ENCODE results near the gene SEC22A. TPM values are rescaled to one million over a fixed set of nuclear protein-coding genes. Genes with fewer than 3 reads are reported as not detected.

Gene SEC22A
- total and polyA plus RNA-seq, 2 of the 8 experiments (the other 6 are each of a cell fraction or from before 2014, with no cell fraction given), result 10.6 to 17.1 TPM

DNA sequence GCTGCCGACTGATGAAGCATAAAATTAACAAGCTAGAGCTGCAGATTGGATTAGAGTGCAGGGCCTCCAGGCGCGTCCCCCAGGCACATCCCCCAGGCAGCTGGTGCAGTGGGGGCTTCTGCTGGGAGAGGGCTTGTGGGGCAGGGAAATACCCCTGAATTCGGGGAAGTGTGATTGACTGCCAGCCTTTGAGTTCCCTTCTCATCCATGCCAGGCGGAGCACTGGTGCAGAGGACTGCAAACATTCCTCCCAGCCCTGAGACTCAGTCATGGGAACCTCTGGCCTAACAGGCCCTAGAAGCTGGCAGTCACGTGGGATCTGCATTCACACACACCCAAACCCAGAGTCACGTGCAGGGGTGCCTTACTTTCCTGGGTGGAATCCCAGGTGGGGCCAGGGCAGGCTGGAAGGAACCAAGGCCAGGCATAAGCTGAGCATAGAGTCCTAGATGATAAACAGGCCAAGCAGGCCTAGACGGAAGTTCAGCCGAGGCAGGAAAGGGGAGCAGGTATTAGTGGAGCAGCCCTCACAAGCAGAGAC is 46.2 kb upstream of the SEC22A start (continued):
- TF ChIP-seq, protein P1, sequence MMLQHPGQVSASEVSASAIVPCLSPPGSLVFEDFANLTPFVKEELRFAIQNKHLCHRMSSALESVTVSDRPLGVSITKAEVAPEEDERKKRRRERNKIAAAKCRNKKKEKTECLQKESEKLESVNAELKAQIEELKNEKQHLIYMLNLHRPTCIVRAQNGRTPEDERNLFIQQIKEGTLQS (IDR thresholded peaks at IDR 0.05; ENCODE audit: insufficient read depth, low read depth, low read length), result no peak
